Tibial nerve (tissue), 4 donors: ENCODE results near the gene RNF130. TPM values are rescaled to one million over a fixed set of nuclear protein-coding genes. Genes with fewer than 3 reads are reported as not detected.

Experiments used
- DNase-seq, 2 donors: peaks; one replicate each; pipeline ENCODE4 v3.0.0-alpha.2; 2019; ENCODE audit warnings: low spot score in 2 of 2
- H3K27ac ChIP-seq, 4 donors: fragments of 200-600 bp; sonication (generic) in 3 of 4; one replicate each; pipeline ENCODE4 v1.5.1; 2017 to 2019; ENCODE audit warnings: mild to moderate bottlenecking in 1 of 4
- H3K27me3 ChIP-seq, 2 donors: fragments of 200-600 bp; sonication (generic) in 1 of 2; one replicate each; pipeline versions ENCODE4 v1.5.1 to v1.6.0; 2017 to 2019
- H3K36me3 ChIP-seq, 3 donors: fragments of 200-600 bp; sonication (generic); one replicate each; pipeline ENCODE4 v1.5.1; 2018 to 2019
- H3K4me1 ChIP-seq, 4 donors: fragments of 200-600 bp; sonication (generic) in 3 of 4; one replicate each; pipeline ENCODE4 v1.5.1; 2017 to 2019
- H3K4me3 ChIP-seq, 4 donors: fragments of 200-600 bp; sonication (generic) in 3 of 4; one replicate each; pipeline ENCODE4 v1.5.1; 2017 to 2019; ENCODE audit warnings: mild to moderate bottlenecking in 1 of 4, moderate library complexity in 1 of 4
- H3K9me3 ChIP-seq, 4 donors: fragments of 200-600 bp; sonication (generic) in 3 of 4; one replicate each; pipeline ENCODE4 v1.5.1; 2017 to 2019
- CTCF ChIP-seq, 5 experiments: fragments of 200-600 bp in 3 of 5; fragments of 450-650 bp in 2 of 5; sonication (generic) in 3 of 5; IDR thresholded peaks; one replicate each; pipeline ENCODE4 v1.5.1; 2016 to 2019; ENCODE audit warnings: antibody characterized with exemption in 5 of 5, mild to moderate bottlenecking in 3 of 5, moderate library complexity in 2 of 5
- EP300 ChIP-seq, 2 donors: sonication (generic); formaldehyde crosslinking; IDR thresholded peaks; one replicate each; pipeline ENCODE4 v1.6.1; 2017; ENCODE audit warnings: antibody characterized with exemption in 2 of 2, mild to moderate bottlenecking in 1 of 2
- POLR2A ChIP-seq, 2 donors: fragments of 450-650 bp; IDR thresholded peaks; one replicate each; pipeline ENCODE4 v1.6.1; 2017; ENCODE audit warnings: antibody characterized with exemption in 2 of 2, mild to moderate bottlenecking in 2 of 2, moderate library complexity in 2 of 2
- WGBS, 2 donors: methylation state at CpG; one replicate each; pipeline ENCODE4 v1.1.5; 2018; 5-methylcytosine and 5-hydroxymethylcytosine counted together
- total RNA-seq, 4 donors: library from RNA; depleted of rRNA; stranded (reverse); fragments of >200 nt; gene quantifications; one replicate each; pipeline ENCODE4 v1.1.0, GENCODE V29; 2016

Gene RNF130
- total RNA-seq, 4 donors from 2014 or later: 121 to 150 (median 143) TPM

- H3K4me1 ChIP-seq: no peaks in the 10 kb centered on the region
- no peak overlapping the region for H3K4me3 ChIP-seq
- TF ChIP-seq POLR2A (IDR thresholded peaks at IDR 0.05): no peak
- no peak for TF ChIP-seq EP300 (IDR thresholded peaks at IDR 0.05)
- no peak for TF ChIP-seq CTCF (IDR thresholded peaks at IDR 0.05)
- WGBS, 2 donors: 83 to 84% methylated on average over 12 to 16 of the region's 18 CpGs
- DNase-seq: no peak
- H3K9me3 ChIP-seq: peaks cover 0 to 6% (median 0%) of the 10 kb centered on the region in 4 donors
- H3K27ac ChIP-seq: no peak overlapping the region
- no peaks in the 10 kb centered on the region for H3K27me3 ChIP-seq
- peaks cover 0 to 29% (median 0%) of the 10 kb centered on the region in 3 donors for H3K36me3 ChIP-seq
These were observed 27.6 kb upstream of the RNF130 start for GRCh38 chr5:180098991-180099732.

- 91% methylated on average over 6 of the region's 8 CpGs; no CpG with 5 or more reads in 1 of the 2 donors for WGBS, 2 donors
- H3K9me3 ChIP-seq: peaks cover 0 to 6% (median 0%) of the 10 kb centered on the region in 4 donors
These were observed 27.0 kb upstream of the RNF130 start for GRCh38 chr5:180098526-180098925.

GRCh38 chr5:180097926-180098325 is 26.4 kb upstream of the RNF130 start:
- WGBS, 2 donors: 83 to 87% methylated on average over 5 of the region's 5 CpGs
- Histone ChIP-seq H3K36me3 (peaks cover 0 to 29% (median 0%) of the 10 kb centered on the region in 3 donors), H3K27me3 (no peaks in the 10 kb centered on the region), H3K9me3 (peaks cover 0 to 6% (median 0%) of the 10 kb centered on the region in 4 donors), H3K27ac (no peak overlapping the region), H3K4me3 (no peak overlapping the region), H3K4me1 (no peaks in the 10 kb centered on the region)
- DNase-seq: no peak
- TF ChIP-seq POLR2A (IDR thresholded peaks at IDR 0.05) (no peak), CTCF (IDR thresholded peaks at IDR 0.05) (no peak), EP300 (IDR thresholded peaks at IDR 0.05) (no peak)

More at GRCh38 chr5:180098526-180098925, 27.0 kb upstream of the RNF130 start:
- TF ChIP-seq EP300 (IDR thresholded peaks at IDR 0.05) (no peak), CTCF (IDR thresholded peaks at IDR 0.05) (no peak), POLR2A (IDR thresholded peaks at IDR 0.05) (no peak)
- no peak for DNase-seq
- H3K27ac ChIP-seq: no peak overlapping the region
- H3K36me3 ChIP-seq: peaks cover 0 to 29% (median 0%) of the 10 kb centered on the region in 3 donors
- no peak overlapping the region for H3K4me3 ChIP-seq
- H3K27me3 ChIP-seq: no peaks in the 10 kb centered on the region
- H3K4me1 ChIP-seq: no peaks in the 10 kb centered on the region

GRCh38 chr5:180097163-180097894 is 25.8 kb upstream of the RNF130 start:
- no peaks in the 10 kb centered on the region for H3K27me3 ChIP-seq
- no peak overlapping the region for H3K27ac ChIP-seq
- no peak overlapping the region for H3K4me3 ChIP-seq
- no peak for DNase-seq
- peaks cover 0 to 6% (median 0%) of the 10 kb centered on the region in 4 donors for H3K9me3 ChIP-seq
- TF ChIP-seq POLR2A (IDR thresholded peaks at IDR 0.05): no peak
- no peak for TF ChIP-seq EP300 (IDR thresholded peaks at IDR 0.05)
- TF ChIP-seq CTCF (IDR thresholded peaks at IDR 0.05): no peak
- peaks cover 0 to 29% (median 0%) of the 10 kb centered on the region in 3 donors for H3K36me3 ChIP-seq
- 81 to 84% methylated on average over 11 of the region's 11 CpGs for WGBS, 2 donors
- H3K4me1 ChIP-seq: no peaks in the 10 kb centered on the region

GRCh38 chr5:180096616-180097015 is 25.1 kb upstream of the RNF130 start:
- Histone ChIP-seq H3K4me1 (no peaks in the 10 kb centered on the region), H3K4me3 (no peak overlapping the region), H3K36me3 (peaks cover 0 to 25% (median 0%) of the 10 kb centered on the region in 3 donors), H3K27ac (no peak overlapping the region), H3K27me3 (no peaks in the 10 kb centered on the region), H3K9me3 (peaks cover 0 to 6% (median 0%) of the 10 kb centered on the region in 4 donors)
- no peak for DNase-seq
- no peak for TF ChIP-seq EP300 (IDR thresholded peaks at IDR 0.05)
- no peak for TF ChIP-seq POLR2A (IDR thresholded peaks at IDR 0.05)
- TF ChIP-seq CTCF (IDR thresholded peaks at IDR 0.05): no peak
- 80 to 83% methylated on average over 10 of the region's 10 CpGs for WGBS, 2 donors
